Right lung (tissue), 5 donors: Measurements from ENCODE around the gene SCARF1. TPM values are rescaled to one million over a fixed set of nuclear protein-coding genes. Genes with fewer than 3 reads are reported as not detected.

Source experiments
- DNase-seq, 2 donors: peaks; one replicate each; pipeline ENCODE4 v3.0.0-alpha.2; 2013
- polyA plus RNA-seq, 5 donors: library from polyadenylated mRNA; unstranded; fragments of 120-200 nt; gene quantifications; one replicate each; pipeline versions ENCODE4 v1.2.1 to v1.2.3, GENCODE V29; 2013; ENCODE audit warnings: inconsistent platforms in 1 of 5, low replicate concordance in 1 of 5; ENCODE audit not compliant: insufficient read length in 5 of 5, insufficient read depth in 1 of 5

The SCARF1 gene
- polyA plus RNA-seq, 5 donors, result 14.6 to 23.5 (median 20.4) TPM

DNA sequence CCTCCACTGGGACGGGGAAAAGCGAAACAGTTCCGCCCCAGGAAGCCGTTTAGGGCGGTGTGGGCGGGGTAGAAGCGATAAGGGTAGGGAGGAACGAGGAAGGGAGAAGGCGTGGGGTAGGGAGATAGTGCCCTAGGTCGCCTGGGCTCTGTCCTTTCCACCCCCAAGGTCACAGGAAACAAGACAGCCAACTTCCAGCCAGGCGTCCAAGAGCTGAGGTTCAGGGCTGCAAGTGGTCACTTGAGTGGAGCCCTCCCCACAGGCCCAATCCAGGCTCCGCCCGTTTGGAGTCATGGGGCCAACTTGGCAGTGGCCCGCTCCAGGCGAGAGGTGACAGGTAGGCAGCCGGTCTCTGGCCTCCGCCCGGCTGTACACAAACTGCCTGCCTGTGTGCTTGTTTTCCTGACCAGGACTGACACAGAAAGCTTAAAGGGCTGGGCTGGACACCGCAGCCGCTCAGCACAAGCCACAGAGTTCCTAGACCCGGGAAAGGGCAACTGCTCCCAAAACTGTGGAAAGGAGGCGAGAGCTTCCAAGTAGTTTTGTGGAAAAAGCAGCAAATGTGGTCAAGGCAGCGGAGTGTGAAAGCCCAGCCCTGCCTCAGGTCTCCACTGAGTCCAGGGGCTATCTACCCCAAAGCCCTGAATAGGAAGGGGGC is 4.4 kb upstream of the SCARF1 start, which contains the start of gene RILP:
TSS of gene RILP (minus strand) at position 23 of the 658 bp plus-strand sequence. CDS start 62 bp downstream, outside the sequence.
- no peak for DNase-seq

DNA sequence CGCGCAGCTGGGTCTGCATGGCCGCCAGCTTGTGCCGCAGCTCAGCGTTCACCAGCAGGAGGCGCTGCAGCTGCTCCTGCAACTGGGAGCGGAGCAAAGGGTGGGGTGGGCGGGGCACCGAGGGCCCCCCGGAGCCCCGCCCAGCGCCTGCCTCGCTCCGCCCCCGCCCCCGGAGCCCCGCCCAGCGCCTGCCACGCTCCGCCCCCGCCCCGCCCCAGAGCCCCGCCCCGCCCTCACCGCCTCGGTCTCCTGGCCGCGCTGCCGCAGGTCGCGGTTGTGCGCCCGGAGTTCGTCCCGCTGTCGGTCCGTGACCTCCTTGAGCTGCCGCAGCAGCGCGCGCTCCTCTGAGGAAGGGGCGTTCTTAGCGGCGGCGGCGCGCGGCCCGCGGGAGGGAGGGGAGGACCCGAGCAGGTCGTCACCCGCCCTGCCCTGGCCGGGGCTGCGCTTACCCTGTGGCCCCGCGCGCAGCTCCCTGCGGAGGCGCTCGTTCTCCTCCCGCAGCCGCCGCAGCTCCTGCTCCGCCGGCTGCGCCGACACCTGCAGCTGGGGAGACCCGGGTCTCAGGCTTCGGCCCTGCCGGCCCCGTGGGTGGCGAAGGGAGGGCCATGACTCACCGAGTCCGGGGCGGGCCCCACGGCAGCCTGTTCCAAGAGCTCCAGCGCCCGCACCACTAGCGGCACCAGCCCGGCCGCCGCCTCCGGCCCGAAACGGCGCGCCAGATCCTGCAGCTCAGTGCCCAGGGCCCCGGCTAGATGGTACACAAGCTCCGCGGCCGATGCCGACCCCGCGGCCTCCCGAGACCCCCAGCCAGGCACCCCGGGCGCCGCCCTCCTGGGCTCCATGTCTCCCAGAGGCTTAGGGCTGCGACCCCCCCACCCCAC is 3.7 kb upstream of the SCARF1 start:
- peak; percentile 95 to 96 for DNase-seq

DNA sequence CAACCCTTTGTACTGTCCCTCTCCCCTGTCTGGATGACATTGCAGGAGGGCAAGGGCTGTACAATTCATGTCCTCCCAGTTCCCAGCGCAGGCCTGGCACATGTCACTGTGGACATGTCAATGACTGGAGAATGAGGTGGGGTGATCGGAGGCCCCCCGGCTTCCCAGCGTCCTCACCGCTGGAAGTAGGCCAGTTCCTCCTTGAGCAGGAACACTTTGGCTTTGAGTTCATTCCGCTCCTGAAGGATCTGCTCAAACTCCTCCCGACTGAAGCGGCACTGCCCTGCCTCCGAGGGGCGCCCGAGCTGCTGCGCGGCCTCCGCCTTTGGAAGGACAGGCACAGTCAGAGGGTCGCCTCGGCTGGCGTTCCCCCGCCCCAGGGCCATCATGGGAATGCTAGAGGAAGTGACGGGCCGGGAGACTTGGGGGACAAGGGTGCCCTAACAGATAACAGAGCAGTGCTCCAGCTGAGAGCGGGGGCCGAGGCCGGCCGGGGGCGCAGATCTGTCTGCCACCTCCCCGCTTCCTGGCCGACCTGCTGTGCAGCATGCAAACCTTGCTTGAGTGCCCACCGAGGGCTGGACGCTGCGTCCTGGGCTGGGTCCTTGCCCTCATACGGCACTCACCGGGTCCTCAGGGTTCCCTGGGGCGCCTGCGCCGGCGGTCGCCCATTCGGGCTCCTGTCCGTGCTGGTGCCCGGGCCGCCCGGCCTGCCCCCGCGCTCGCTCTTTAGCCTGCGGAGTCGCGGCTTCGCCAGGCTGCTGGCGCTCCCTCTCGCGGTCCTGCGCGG is 2.8 kb upstream of the SCARF1 start:
- DNase-seq, result no peak

DNA sequence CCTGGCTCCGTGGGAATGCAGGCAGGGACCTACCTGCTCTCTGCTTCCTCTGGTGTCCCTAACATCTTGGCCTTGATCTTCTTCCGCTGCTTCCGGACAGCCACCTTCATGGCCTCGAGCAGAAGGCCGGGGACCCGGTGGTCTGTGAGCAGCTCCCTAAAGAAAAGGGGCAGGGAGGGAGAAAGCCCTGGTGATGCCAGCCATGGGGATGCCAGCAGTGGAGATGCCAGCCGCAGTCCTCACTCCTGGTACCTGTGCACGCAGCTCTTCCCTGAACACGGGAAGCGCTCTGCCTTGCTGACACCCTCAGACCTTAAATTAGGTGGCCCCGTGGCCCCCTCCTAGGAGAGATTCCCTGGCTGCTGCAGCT is 2.3 kb upstream of the SCARF1 start:
- no peak for DNase-seq

DNA sequence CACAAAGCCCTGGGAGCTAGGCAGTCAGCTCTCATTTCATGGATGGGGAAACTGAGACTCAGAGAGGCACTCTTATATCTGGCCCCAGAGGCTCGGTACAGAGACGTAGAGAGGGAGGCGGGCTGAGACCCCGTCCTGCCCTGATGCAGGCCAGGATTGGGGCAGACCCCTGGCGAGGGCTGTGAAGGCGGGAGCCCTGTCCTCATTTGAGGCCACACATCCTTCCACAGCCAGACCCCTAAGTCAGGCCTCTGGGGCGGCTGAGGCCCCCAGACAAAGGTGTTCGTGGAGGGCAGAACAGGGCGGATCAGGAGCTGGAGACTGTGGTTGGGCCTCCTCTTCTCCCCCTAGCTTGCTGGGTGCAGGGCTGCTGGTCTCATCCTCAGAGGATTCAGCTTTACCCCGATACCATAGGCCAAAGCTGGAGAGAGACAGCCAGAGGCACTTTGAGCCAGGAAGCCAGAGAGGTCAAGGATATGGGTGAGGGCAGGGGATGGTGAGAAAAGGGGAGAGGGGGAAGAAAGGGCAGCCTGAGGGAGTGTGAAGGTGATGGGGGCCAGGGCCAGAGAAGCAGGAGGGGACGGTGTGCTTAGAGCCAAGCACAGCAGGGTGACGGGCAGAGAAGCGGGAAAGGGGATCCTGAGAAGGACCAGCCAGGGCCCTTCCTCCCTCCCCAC is 805 bp upstream of the SCARF1 start:
- DNase-seq, result no peak

DNA sequence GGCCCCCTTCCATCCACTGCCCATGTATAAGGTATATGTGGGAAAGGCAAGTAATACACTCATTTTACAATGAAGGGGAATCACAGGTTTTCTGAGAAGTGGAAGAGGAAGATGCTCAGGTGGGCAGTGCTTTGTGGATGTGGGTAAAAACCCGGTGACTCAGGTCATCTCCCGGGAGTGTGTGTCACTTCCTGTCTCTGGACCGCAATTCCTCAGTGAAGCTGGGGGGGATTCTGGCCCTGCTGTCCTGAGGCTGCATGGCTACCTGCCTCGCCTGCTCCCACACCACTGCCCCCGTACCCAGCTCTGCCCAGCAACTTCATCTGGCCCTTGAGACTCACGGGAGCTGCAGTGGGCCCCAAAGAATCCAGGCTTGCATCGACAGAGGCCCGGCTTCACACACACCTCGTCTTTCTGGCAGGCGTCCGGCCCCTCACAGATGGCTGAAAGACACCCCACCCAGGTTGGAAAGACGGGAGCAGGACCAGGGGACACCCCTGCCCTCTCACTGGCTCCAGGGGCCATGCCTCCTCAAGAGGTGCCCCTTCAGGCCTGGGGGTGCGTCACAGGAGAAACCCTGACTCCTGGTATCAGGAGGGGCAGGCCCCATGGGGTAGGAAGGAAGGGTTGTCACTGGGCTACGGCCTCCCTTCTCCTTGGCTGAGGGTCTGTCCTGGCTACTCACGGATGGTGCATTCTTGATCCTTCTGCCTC is 882 bp downstream of the SCARF1 start:
- no peak for DNase-seq

DNA sequence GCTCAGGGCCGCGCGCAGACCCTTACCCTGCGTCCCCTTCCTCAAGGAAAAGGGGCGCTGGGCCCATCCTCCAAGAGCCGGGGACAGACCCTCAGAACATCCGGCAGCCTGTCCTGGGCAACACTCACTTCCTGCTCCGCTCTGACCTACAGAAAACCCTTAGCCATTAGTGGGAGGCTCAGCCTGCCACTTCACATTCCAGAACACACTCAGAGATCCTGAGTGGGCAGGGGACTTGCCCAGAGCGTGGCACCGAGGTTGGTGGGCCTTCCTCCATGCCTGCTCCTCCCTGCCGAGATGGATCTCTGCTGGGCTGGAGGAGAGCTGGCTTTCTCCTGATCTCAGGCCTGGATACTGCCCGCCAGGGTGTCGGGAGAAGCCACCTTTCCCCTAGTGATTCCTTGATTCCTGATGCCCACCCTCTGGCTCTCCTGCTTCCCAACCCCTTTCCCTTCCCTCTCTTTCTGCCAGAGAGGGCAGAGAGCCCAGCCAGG is 1.5 kb downstream of the SCARF1 start:
- no peak for DNase-seq

DNA sequence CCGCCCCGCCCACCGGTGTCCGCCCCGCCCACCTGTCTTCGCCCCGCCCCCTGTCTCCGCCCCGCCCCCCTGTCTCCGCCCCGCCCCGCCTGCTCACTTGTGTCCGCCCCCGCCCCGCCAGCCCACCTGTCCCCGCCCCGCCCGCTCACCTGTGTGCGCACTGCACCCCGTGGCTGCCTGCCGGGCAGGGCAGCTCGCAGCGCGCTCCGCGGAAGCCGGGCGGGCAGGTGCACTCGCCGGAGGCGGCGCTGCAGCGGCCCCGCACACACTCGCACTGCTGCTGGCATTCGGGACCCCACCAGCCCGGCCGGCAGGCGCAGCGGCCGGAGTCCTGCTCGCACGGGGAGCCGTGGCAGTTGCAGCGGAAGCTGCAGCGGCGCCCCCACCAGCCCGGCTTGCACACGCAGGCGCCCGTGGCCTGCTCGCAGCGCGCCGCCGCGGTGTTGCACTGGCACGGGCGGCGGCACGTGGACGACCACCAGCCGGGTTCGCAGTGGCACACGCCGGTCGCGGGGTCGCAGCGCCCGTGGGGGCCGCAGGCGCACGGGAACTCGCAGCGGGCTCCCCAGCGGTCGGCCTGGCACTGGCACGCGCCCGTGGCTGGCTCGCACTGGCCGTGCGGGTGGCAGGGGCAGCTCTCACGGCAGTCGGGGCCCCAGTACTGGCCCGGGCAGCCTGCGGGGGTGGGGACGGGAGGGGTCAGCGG is 2.1 kb downstream of the SCARF1 start:
- no peak for DNase-seq

DNA sequence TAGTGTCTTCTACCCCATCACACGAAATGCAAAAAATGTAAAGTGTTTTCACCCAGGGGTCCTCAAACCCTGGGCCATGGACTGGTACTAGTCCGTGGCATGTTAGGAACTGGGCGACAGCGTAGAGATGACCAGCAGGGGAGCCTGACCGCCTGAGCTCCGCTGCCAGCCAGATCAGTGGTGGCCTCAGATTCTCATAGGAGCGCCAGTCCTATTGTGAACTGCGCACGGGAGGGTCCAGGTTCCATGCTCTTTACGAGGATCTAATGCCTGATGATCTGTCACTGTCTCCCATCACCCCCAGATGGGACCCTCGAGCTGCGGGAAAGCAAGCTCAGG is 4.5 kb downstream of the SCARF1 start:
- DNase-seq, result no peak

DNA sequence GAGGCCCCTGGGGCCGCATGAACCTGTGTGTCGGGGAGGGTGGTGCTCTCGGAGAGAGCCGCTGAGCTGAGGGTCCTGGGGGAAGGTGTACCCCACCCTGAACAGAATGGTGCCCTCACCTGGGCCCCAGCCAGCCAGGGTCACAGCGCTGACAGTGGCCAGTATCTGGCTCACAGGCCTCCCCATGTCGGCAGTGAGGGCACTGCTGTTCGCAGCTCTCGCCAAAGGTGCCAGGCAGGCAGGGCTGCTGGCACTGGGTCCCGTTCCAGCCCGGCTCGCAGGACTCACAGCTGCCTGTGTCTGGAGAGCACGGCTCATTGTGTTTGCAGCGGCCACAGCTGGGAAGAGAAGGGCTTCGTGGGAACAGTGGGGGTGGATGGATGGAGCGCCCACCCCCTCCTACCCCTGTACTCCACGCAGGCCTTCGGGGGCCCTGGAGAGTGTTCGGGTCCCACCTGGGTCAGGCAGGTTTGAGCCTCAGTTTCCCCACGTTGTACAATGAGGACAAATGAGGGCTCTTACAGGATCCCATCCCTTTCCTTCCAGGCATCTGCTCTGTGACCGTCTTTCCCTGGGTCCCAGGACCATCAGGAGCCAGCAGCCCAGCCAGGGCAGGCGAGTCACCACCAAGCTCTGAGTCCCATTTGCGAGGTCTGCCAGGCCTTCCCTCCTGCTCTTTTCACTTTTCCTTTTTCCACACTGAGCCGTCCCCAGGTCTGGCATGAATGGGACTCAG is 5.0 kb downstream of the SCARF1 start:
- DNase-seq, result no peak

DNA sequence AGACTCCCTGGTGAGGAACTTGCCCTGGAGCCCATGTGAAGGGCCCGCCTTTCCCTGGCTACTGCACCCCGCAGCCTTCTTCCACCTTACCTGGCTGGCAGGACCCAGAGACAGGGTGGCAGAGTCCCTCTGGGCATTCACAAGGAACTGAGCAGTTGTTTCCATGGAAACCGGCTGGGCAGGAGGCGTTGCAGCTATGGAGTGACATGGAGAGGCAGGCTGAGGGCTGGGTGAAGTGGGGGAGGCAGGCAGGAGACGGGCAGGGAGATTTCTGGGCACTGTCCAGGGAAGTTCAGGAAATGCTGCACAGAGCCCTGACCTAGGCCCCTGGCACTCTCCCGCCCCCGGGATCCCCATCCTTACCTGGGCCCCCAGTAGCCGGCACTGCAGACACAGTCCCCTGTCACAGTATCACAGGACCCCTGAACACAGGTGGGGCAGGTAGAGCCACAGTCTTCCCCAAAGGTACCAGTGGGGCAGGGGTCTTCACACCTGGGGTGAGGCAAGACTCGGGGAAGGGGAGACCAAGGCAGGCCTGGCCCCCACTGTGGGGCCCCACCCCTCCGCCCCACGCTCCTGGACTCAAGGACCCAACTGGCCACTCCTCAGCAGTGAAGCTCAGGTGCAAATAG is 5.9 kb downstream of the SCARF1 start:
- DNase-seq, result no peak

DNA sequence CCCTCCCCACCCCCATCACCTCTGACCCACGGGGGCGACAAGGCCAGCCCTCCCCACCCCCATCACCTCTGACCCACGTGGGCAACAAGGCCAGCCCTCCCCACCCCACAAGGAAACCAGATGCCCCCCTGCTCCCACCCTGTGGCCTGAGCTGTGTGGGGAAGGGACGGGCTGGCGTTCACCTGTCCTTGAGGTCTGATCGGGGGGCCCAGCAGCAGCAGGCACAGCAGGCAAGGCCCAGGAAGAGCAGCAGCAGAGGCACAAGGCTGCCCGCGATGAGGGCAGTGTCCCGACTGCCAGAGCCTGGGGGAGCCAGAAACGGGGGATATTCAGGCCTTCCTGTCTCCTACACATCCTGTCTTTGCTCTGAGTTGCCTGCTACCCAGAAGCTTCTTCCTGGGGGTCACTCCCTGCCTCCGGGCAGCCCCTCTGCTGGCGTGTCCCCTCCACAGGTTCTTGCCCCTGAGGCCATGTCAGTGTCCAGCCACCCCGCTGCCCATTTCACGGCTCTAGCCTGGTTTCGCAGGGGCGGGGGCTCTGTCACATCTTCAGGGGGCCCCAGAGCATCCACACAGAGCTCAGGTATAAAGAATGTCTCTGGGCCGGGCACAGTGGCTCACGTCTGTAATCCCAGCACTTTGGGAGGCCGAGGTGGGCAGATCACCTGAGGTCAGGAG is 6.8 kb downstream of the SCARF1 start:
- DNase-seq, result no peak

DNA sequence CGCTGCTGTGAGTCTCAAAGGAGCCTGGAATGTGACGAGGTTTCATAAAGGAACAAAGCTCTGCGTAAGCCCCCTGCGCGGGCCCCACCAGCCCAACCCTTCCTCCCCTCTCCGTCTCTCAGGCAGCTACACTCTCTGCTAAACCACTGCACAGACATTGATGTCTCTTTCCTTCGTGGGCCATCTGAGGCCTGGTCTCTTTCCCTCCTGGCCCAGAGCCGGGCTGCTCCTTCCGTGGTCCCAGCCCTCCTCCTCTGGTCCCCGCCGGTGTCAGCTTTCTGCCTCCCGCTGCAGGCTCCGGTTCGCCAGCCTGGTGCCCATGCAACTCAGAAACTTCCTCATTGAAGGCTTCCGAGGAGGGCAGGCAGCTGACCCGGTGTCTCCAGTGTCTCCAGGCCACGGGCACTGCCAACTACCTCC is 7.4 kb downstream of the SCARF1 start:
- no peak for DNase-seq

DNA sequence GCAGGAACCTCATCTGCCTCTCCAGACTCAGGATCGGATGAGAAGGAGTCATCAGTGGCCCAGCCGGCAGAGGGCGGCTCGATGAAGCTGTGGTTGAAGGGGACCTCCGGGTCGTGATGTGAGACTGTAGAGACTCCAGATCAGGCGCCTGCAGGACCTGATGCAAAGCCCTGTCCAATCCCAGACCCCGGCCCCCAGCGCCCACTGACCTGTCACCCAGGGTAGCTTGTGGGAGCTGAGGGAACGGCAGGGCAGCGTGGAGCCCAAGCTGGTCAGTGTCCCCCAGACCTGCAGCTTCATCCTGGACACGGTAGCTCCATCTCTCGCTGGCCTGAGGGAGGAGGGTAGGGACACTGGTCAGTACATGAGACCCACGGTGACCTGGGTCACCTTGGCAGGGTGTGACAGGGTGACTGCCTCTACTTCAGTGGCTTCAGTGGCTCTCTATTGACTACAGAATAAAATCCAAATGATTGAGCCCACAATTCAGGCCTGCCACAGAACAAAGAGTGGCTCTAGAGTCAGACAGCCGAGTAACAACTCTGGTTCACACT is 8.7 kb downstream of the SCARF1 start:
- DNase-seq, result no peak

DNA sequence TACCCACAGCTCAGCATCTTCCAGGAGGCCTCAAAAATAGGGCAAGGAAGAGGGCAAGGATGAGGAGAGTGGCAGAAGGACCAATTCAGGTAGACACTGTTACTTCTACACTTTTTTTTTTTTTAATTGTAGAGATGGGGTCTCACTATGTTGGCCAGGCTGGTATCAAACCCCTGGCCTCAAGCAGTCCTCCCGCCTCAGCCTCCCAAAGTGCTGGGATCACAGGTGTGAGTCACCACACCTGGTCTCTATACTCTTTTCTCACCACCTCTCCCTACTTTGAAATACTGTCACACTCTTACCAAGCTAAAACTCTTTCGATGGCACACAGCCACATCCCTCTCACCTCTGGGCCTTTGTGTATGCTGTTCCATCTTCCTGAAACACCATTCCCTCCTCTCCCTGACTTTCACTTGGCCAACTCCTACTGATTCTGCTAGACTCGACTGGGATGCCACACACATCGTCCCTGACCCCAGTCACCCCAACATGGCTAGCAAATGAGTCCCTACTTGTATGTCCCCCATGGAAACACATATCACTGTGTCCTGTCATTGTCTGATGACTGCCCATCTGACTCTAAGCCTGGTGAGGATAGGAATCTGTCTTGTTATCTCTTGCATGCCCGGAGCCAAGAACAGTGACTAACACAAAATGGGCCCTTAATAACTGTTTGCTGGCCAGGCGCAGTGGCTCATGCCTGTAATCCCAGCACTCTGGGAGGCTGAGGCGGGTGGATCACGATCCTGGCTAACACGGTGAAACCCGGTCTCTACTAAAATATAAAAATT is 9.7 kb downstream of the SCARF1 start:
- DNase-seq, result no peak

DNA sequence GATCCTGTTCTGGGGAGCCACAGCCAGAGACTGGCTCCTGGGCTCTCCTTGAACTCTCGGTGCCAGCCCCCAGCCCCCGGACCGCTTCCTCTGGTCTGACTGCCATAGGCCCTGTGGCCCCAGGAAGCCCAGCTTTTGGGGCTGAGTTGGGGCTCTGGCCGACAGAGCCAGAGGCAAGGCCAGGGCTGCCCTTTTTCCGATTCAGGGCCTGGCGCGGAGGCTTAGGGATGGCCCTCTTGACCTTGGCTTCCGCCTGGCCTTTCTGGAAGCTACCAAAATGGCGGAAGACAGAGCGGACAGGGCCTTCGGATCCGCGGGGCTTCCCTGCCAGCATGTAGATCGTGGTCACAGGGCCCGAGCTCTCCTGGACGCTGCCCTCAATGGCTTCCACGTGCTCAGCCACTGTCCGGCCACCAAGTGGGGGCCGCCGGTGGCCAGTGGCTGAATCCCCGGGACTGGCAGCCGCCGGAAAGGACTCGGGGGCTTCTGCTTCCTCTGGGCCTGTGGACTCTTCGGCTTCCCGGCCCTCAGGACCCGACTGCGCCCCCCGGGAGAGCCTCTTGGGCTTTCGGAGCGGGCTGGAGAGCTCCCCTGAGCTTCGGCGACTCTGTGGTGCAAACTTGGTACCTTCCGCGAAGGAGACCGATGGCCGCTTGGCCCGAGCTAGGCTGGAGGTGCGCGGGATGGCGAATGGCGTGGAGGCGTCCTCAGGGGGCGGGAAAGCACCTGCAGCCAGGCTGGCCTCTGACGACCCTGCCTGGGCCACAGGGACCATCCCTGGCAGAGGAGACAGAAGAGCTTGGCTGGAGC is 10.5 kb downstream of the SCARF1 start:
- no peak for DNase-seq

DNA sequence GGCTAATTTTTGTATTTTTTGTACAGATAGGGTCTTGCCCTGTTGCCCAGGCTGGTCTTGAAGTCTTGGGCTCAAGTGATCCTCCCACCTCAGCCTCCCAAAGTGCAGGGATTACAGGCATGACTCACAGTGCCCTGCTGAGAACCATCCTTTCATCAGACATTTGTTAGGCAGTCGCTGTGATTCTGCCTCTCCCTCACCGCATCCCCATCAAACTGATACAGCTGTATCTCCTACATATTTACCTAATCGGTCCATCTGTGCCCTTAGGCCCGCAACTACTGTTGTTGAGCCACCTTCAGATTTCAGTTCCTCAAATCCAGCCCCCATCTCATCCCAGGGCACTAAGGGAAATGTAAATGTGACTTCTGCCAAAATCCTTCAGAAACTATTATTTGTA is 14.9 kb downstream of the SCARF1 start:
- no peak for DNase-seq
